ENCODE results near the gene MYO3B. TPM values are rescaled to one million over a fixed set of nuclear protein-coding genes. Genes with fewer than 3 reads are reported as not detected.

Gene MYO3B
- total and polyA plus RNA-seq, 2 of the 8 experiments (the other 6 are each of a cell fraction or from before 2014, with no cell fraction given): 0.17 to 0.19 TPM

- TF ChIP-seq, protein P1, sequence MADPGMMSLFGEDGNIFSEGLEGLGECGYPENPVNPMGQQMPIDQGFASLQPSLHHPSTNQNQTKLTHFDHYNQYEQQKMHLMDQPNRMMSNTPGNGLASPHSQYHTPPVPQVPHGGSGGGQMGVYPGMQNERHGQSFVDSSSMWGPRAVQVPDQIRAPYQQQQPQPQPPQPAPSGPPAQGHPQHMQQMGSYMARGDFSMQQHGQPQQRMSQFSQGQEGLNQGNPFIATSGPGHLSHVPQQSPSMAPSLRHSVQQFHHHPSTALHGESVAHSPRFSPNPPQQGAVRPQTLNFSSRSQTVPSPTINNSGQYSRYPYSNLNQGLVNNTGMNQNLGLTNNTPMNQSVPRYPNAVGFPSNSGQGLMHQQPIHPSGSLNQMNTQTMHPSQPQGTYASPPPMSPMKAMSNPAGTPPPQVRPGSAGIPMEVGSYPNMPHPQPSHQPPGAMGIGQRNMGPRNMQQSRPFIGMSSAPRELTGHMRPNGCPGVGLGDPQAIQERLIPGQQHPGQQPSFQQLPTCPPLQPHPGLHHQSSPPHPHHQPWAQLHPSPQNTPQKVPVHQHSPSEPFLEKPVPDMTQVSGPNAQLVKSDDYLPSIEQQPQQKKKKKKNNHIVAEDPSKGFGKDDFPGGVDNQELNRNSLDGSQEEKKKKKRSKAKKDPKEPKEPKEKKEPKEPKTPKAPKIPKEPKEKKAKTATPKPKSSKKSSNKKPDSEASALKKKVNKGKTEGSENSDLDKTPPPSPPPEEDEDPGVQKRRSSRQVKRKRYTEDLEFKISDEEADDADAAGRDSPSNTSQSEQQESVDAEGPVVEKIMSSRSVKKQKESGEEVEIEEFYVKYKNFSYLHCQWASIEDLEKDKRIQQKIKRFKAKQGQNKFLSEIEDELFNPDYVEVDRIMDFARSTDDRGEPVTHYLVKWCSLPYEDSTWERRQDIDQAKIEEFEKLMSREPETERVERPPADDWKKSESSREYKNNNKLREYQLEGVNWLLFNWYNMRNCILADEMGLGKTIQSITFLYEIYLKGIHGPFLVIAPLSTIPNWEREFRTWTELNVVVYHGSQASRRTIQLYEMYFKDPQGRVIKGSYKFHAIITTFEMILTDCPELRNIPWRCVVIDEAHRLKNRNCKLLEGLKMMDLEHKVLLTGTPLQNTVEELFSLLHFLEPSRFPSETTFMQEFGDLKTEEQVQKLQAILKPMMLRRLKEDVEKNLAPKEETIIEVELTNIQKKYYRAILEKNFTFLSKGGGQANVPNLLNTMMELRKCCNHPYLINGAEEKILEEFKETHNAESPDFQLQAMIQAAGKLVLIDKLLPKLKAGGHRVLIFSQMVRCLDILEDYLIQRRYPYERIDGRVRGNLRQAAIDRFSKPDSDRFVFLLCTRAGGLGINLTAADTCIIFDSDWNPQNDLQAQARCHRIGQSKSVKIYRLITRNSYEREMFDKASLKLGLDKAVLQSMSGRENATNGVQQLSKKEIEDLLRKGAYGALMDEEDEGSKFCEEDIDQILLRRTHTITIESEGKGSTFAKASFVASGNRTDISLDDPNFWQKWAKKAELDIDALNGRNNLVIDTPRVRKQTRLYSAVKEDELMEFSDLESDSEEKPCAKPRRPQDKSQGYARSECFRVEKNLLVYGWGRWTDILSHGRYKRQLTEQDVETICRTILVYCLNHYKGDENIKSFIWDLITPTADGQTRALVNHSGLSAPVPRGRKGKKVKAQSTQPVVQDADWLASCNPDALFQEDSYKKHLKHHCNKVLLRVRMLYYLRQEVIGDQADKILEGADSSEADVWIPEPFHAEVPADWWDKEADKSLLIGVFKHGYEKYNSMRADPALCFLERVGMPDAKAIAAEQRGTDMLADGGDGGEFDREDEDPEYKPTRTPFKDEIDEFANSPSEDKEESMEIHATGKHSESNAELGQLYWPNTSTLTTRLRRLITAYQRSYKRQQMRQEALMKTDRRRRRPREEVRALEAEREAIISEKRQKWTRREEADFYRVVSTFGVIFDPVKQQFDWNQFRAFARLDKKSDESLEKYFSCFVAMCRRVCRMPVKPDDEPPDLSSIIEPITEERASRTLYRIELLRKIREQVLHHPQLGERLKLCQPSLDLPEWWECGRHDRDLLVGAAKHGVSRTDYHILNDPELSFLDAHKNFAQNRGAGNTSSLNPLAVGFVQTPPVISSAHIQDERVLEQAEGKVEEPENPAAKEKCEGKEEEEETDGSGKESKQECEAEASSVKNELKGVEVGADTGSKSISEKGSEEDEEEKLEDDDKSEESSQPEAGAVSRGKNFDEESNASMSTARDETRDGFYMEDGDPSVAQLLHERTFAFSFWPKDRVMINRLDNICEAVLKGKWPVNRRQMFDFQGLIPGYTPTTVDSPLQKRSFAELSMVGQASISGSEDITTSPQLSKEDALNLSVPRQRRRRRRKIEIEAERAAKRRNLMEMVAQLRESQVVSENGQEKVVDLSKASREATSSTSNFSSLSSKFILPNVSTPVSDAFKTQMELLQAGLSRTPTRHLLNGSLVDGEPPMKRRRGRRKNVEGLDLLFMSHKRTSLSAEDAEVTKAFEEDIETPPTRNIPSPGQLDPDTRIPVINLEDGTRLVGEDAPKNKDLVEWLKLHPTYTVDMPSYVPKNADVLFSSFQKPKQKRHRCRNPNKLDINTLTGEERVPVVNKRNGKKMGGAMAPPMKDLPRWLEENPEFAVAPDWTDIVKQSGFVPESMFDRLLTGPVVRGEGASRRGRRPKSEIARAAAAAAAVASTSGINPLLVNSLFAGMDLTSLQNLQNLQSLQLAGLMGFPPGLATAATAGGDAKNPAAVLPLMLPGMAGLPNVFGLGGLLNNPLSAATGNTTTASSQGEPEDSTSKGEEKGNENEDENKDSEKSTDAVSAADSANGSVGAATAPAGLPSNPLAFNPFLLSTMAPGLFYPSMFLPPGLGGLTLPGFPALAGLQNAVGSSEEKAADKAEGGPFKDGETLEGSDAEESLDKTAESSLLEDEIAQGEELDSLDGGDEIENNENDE (IDR thresholded peaks at IDR 0.05; ENCODE audit: insufficient replicate concordance, low read length): no peak
These were observed 40.5 kb downstream of the MYO3B start (continued) for GRCh38 chr2:170218456-170218855.
